Neuronal stem cell (in vitro differentiated cells): ENCODE measurements around the gene FBXL19.

Experiments used
- DNase-seq: peaks from one replicate; pipeline ENCODE4 v3.0.0-alpha.2; 2013; ENCODE audit warnings: low spot score
- H2AFZ ChIP-seq: one replicate; pipeline ENCODE4 v1.6.1; 2013; ENCODE audit warnings: mild to moderate bottlenecking, low read length, inconsistent platforms
- H2AK5ac ChIP-seq: 2 replicates; pipeline ENCODE4 v1.6.1; 2013; ENCODE audit warnings: low read depth, mild to moderate bottlenecking, inconsistent platforms, low read length, moderate library complexity, mixed read lengths
- H2BK120ac ChIP-seq: 2 replicates; pipeline ENCODE4 v1.6.1; 2013; ENCODE audit warnings: low read depth, mild to moderate bottlenecking, inconsistent platforms, low read length, moderate library complexity, mixed read lengths
- H2BK12ac ChIP-seq: one replicate; pipeline ENCODE4 v1.6.1; 2013; ENCODE audit warnings: low read length, inconsistent platforms
- H2BK15ac ChIP-seq: 2 replicates; pipeline ENCODE4 v1.6.1; 2013; ENCODE audit warnings: mild to moderate bottlenecking, low read length, inconsistent platforms, mixed read lengths
- H2BK5ac ChIP-seq: one replicate; pipeline ENCODE4 v1.6.1; 2013; ENCODE audit warnings: inconsistent platforms, mild to moderate bottlenecking, low read length, moderate library complexity
- H3K14ac ChIP-seq: one replicate; pipeline ENCODE4 v1.6.1; 2013; ENCODE audit warnings: low read length, inconsistent platforms
- H3K18ac ChIP-seq: 2 replicates; pipeline ENCODE4 v1.6.1; 2013; ENCODE audit warnings: low read length, inconsistent platforms
- H3K23ac ChIP-seq: 2 replicates; pipeline ENCODE4 v1.6.1; 2013; ENCODE audit warnings: low read depth, mild to moderate bottlenecking, mixed read lengths, low read length, inconsistent platforms; ENCODE audit not compliant: poor library complexity
- H3K27ac ChIP-seq: replicated peaks from 3 replicates; pipeline ENCODE4 v1.5.1; 2013; ENCODE audit warnings: low read length, inconsistent platforms
- H3K27me3 ChIP-seq, 3 experiments: 2 replicates each; pipeline ENCODE4 v1.6.1; 2013; ENCODE audit warnings: low read length in 3 of 3, mild to moderate bottlenecking in 2 of 3, inconsistent platforms in 1 of 3, low read depth in 1 of 3, mixed read lengths in 1 of 3, moderate library complexity in 1 of 3; ENCODE audit not compliant: control insufficient read depth in 3 of 3, insufficient read depth in 3 of 3
- H3K36me3 ChIP-seq, 2 donors: replicated peaks in 1 of 2; 2 replicates each; pipeline ENCODE4 v1.6.1; 2013; ENCODE audit warnings: low read length in 2 of 2; ENCODE audit not compliant: control insufficient read depth in 2 of 2, insufficient read depth in 2 of 2
- H3K4ac ChIP-seq: 2 replicates; pipeline ENCODE4 v1.6.1; 2013; ENCODE audit warnings: inconsistent platforms, mild to moderate bottlenecking, low read length, moderate library complexity
- H3K4me1 ChIP-seq, 2 donors: 1 replicate in 1 of 2; 2 replicates in 1 of 2; pipeline ENCODE4 v1.6.1; 2013; ENCODE audit warnings: low read length in 2 of 2, low read depth in 1 of 2; ENCODE audit not compliant: control insufficient read depth in 2 of 2, insufficient read depth in 1 of 2
- H3K4me2 ChIP-seq: one replicate; pipeline ENCODE4 v1.6.1; 2013; ENCODE audit warnings: mild to moderate bottlenecking, low read length, inconsistent platforms; ENCODE audit not compliant: insufficient read depth, poor library complexity, severe bottlenecking
- H3K4me3 ChIP-seq, 2 donors: 2 replicates each; pipeline ENCODE4 v1.5.1; 2013; ENCODE audit warnings: low read length in 2 of 2, mild to moderate bottlenecking in 2 of 2, inconsistent platforms in 1 of 2, moderate library complexity in 1 of 2
- H3K79me1 ChIP-seq: one replicate; pipeline ENCODE4 v1.6.1; 2013; ENCODE audit warnings: low read depth, mild to moderate bottlenecking, inconsistent platforms, low read length, moderate library complexity
- H3K9ac ChIP-seq: one replicate; pipeline ENCODE4 v1.6.1; 2013; ENCODE audit warnings: mild to moderate bottlenecking, low read depth, low read length, inconsistent platforms; ENCODE audit not compliant: poor library complexity
- H3K9me3 ChIP-seq, 2 donors: replicated peaks in 1 of 2; 2 replicates each; pipeline versions ENCODE3 to v1.6.1; 2013; ENCODE audit warnings: low read length in 2 of 2, mild to moderate bottlenecking in 2 of 2, inconsistent platforms in 1 of 2, low read depth in 1 of 2, mixed read lengths in 1 of 2, moderate library complexity in 1 of 2; ENCODE audit not compliant: control insufficient read depth in 2 of 2, insufficient read depth in 1 of 2
- H4K8ac ChIP-seq: one replicate; pipeline ENCODE4 v1.6.1; 2013; ENCODE audit warnings: low read depth, mild to moderate bottlenecking, inconsistent platforms, low read length, moderate library complexity
- H4K91ac ChIP-seq: one replicate; pipeline ENCODE4 v1.6.1; 2013; ENCODE audit warnings: low read length, low read depth, mild to moderate bottlenecking, inconsistent platforms; ENCODE audit not compliant: poor library complexity
- WGBS, 2 donors: extraction: QIAGEN DNeasy Blood & Tissue Kit; methylation state at CpG; one replicate each; pipeline ENCODE4 v1.1.7; 2013; ENCODE audit warnings: missing lambda C conversion rate in 2 of 2, mixed read lengths in 1 of 2; ENCODE audit not compliant: insufficient read length in 2 of 2, insufficient replicate concordance in 1 of 2; ENCODE audit errors: extremely low coverage in 2 of 2; 5-methylcytosine and 5-hydroxymethylcytosine counted together

Gene FBXL19

DNA sequence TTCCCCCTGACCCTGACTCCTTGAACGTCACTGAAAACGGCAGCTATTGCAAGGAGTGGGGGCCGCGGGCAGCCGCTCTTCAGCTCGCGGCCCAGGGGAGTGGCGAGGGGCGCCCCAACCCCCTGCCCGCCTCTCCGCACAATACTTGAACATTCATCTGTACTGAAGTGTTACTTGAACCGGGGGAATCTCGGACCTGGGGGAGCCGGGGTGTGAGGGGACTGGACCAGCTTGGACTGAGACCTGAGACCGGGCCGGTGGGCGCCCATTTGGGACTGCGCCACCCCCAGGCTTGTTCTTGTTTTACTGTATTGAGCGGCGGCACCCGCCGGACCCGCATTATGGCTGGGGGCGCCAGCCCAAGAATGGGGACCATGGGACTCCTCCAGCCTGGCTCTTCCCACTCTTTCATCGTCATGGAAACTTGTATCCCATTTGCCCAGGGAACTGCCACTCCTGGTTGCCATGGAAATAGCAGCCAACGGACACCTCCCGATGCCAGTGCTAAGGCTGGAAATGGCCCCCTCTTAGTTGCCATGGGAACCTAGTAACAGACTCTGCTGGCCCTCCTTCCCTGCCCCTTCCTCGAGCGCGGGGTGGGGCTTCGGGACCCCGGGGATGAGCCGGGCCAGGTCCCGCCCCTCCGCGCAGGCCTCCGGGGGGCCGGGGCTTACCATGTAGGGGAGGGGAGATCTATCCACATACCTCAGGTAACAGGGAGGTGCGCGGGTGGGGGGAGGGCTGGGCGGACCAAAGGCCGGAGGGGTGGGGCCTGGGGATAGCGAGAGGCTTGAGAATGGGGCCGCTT is 24.7 kb downstream of the FBXL19 start:
- Histone ChIP-seq H3K23ac (no peak overlapping the region), H2BK120ac (peak overlapping the region; percentile 76), H2BK12ac (no peak overlapping the region), H3K18ac (peak overlapping the region; percentile 96), H3K4ac (peak overlapping the region; percentile 37), H3K36me3 (peaks cover 20 to 35% of the 10 kb centered on the region in 2 donors), H2BK5ac (peak overlapping the region; percentile 99), H3K9me3 (no peaks in the 10 kb centered on the region), H3K14ac (no peak overlapping the region), H2AFZ (peak overlapping the region; percentile 90), H3K27me3 (no peaks in the 10 kb centered on the region), H3K27ac (peak overlapping the region; percentile 98), H3K9ac (peak overlapping the region; percentile 70), H2BK15ac (no peak overlapping the region), H3K4me1 (peaks cover 19 to 20% of the 10 kb centered on the region in 2 donors), H3K4me3 (peak overlapping the region; percentile 80 to 96), H3K79me1 (peaks cover 14% of the 10 kb centered on the region), H2AK5ac (peak overlapping the region; percentile 98), H4K8ac (no peak overlapping the region), H3K4me2 (peak overlapping the region; percentile 99), H4K91ac (no peak overlapping the region)
- WGBS, 2 donors, result no CpG with 5 or more reads among the region's 44 CpGs
- DNase-seq, result peak; percentile 100

DNA sequence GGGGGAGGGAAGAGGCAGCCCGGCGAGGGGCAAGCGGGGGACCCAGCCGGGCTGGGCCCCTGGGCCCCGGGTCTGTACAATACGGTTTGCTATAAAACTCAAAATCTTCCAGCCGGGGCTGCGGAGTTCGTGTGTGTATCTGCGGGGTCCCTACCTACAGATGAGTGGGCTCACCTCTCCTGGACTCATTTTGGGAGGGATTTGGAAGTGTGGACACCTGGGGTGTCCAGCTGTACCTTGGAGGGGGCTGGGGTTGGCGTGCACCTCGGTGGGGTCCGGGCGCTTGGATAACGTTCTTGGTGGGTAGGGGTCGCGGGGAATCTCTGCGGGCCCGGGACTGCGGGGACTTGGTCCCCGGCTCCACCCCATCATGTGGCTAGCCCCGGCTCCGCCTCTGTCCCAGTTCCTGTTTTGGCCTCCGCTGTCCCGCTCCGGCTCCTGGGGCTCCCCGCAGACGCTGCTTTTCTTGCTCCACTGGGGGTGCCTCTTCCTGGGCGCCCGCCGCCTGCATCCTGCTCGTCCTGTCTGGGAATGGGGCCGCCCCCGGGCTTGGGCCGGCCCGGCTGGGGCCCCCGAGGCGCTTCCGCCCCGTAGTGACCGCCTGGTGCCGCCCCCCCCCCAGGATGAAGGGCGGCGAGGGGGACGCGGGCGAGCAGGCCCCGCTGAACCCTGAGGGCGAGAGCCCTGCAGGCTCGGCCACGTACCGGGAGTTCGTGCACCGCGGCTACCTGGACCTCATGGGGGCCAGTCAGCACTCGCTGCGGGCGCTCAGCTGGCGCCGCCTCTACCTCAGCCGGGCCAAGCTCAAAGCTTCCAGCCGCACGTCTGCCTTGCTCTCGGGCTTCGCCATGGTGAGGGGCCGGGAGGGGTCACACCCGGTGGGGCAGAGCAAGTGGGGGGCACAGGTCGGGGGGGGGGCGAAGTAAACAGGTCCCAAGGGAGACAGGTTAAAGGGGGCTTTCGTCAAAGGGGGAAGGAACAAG is 25.6 kb downstream of the FBXL19 start, which contains the start of gene ORAI3:
TSS of gene ORAI3 (plus strand) at position 402 of the 983 bp plus-strand sequence. CDS start at position 624, 222 bp downstream.
- Histone ChIP-seq H2BK5ac (peak within 1 kb of the TSS; percentile 99), H3K4me3 (peak within 1 kb of the TSS; percentile 80 to 96), H3K23ac (peak within 1 kb of the TSS; percentile 92), H3K9me3 (no peaks in the 10 kb centered on the region), H2BK15ac (peak within 1 kb of the TSS; percentile 55), H3K27me3 (no peaks in the 10 kb centered on the region), H2AFZ (peak within 1 kb of the TSS; percentile 90), H3K18ac (peak within 1 kb of the TSS; percentile 99), H3K9ac (peak within 1 kb of the TSS; percentile 99), H3K27ac (peak within 1 kb of the TSS; percentile 98), H3K4me2 (peak within 1 kb of the TSS; percentile 99), H4K8ac (no peak within 1 kb of the TSS), H3K4ac (peak within 1 kb of the TSS; percentile 89), H2BK120ac (peak within 1 kb of the TSS; percentile 91), H4K91ac (no peak within 1 kb of the TSS), H3K79me1 (peaks cover 14% of the 10 kb centered on the region), H3K36me3 (peaks cover 17 to 28% of the 10 kb centered on the region in 2 donors), H3K14ac (peak within 1 kb of the TSS; percentile 98), H2AK5ac (peak within 1 kb of the TSS; percentile 98), H3K4me1 (peaks cover 24% of the 10 kb centered on the region in 2 donors), H2BK12ac (peak within 1 kb of the TSS; percentile 97)
- peak; percentile 54 for DNase-seq
- no CpG with 5 or more reads among the region's 70 CpGs for WGBS, 2 donors

DNA sequence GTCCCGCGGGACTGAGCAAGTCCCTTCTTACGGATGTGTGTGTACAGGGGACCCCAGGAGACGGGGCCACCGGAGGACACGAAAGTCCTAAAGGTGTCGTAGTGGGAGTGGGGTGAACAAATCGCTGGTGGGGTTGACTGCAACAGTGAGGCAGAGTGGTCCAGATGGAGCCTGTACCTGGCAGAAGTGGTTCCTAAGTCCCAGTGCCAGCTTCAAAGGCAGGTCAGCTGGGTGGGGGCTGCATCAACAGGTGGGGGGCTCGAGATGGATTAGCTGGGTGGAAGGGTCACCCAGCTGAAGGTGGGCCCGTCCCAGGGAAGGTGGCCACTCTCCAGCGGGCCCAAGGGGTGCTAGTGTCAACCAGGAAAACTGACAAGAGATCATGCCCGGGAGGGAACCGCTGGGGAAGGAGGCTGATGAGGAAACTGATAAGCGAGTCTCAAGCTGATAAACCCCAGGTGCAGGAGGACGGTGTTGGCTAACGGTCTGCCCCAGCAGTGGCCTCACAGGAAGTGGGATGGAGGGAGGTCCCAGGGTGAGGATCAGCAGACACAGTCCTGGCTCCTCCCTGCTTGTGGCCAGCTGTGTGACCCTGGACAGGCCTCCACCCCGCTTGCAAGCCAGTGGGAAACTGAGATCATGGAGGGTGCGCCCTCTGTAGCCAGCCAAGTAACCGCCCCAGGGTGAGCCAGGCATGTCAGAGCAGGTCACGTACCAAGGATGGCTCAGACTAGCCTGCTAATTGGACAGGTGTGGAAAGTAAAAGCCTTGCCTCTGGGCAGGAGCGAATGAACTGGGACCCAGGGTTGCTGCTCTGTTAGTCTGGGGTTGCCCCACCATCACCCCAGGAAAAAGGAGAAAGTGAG is 26.5 kb downstream of the FBXL19 start:
- Histone ChIP-seq H3K27ac (peak overlapping the region; percentile 52), H2AK5ac (peak overlapping the region; percentile 97), H2BK5ac (peak overlapping the region; percentile 99), H3K4me2 (peak overlapping the region; percentile 99), H3K4me1 (peaks cover 24 to 26% of the 10 kb centered on the region in 2 donors), H3K9ac (peak overlapping the region; percentile 99), H2BK120ac (no peak overlapping the region), H3K79me1 (peaks cover 14% of the 10 kb centered on the region), H4K8ac (no peak overlapping the region), H2AFZ (no peak overlapping the region), H2BK15ac (peak overlapping the region; percentile 55), H3K36me3 (peaks cover 11 to 19% of the 10 kb centered on the region in 2 donors), H3K9me3 (no peaks in the 10 kb centered on the region), H2BK12ac (peak overlapping the region; percentile 69), H3K14ac (peak overlapping the region; percentile 90), H4K91ac (no peak overlapping the region), H3K18ac (peak overlapping the region; percentile 99), H3K23ac (peak overlapping the region; percentile 92), H3K4me3 (peak overlapping the region; percentile 80 to 96), H3K4ac (peak overlapping the region; percentile 58), H3K27me3 (no peaks in the 10 kb centered on the region)
- no peak for DNase-seq
- WGBS, 2 donors, result no CpG with 5 or more reads among the region's 21 CpGs
